ENCODE measurements around the gene AATK. TPM values are rescaled to one million over a fixed set of nuclear protein-coding genes. Genes with fewer than 3 reads are reported as not detected.

AATK gene
- total and polyA plus RNA-seq, 2 of the 13 experiments (the other 11 are each of a cell fraction or from before 2014, with no cell fraction given): 2.9 to 8.4 TPM

GRCh38 chr17:81165246-81166032, 582 bp downstream of the AATK start, which contains the start of gene PVALEF (continued):
- TF ChIP-seq ZBTB40 (IDR thresholded peaks at IDR 0.05) (no peak), ZBTB40 (CRISPR knock-in tag; IDR thresholded peaks at IDR 0.05) (peak; percentile 37; the same call in 1 of the 2 replicates), JUNB (CRISPR knock-in tag; IDR thresholded peaks at IDR 0.05; ENCODE audit: borderline replicate concordance) (no peak), ZSCAN25 (CRISPR knock-in tag; IDR thresholded peaks at IDR 0.05) (peak; percentile 45; the same call in 1 of the 2 replicates), SOX5 (CRISPR knock-in tag; IDR thresholded peaks at IDR 0.05; ENCODE audit: borderline replicate concordance) (peak; percentile 24; the same call in 1 of the 2 replicates), SNAI1 (CRISPR knock-in tag; IDR thresholded peaks at IDR 0.05; ENCODE audit: borderline replicate concordance) (no peak; the same call in 1 of the 2 replicates), ZNF30 (CRISPR knock-in tag; IDR thresholded peaks at IDR 0.05) (peak; percentile 54; the same call in 1 of the 2 replicates), ELK4 (CRISPR knock-in tag; IDR thresholded peaks at IDR 0.05; ENCODE audit: borderline replicate concordance) (no peak), MYC (CRISPR knock-in tag; IDR thresholded peaks at IDR 0.05; ENCODE audit: borderline replicate concordance) (no peak; the same call in 1 of the 2 replicates), ZNF260 (CRISPR knock-in tag; IDR thresholded peaks at IDR 0.05; ENCODE audit: borderline replicate concordance, low read depth) (no peak), NFIB (CRISPR knock-in tag; IDR thresholded peaks at IDR 0.05; ENCODE audit: borderline replicate concordance) (no peak), SNAPC2 (CRISPR knock-in tag; IDR thresholded peaks at IDR 0.05) (0 out of 2 replicates have a peak, but pooled peaks have one; percentile 34), TCF7L2 (IDR thresholded peaks at IDR 0.05; ENCODE audit: low read depth, low read length) (no peak), ZBTB49 (CRISPR knock-in tag; IDR thresholded peaks at IDR 0.05; ENCODE audit: borderline replicate concordance) (no peak), MTF2 (CRISPR knock-in tag; IDR thresholded peaks at IDR 0.05; ENCODE audit: borderline replicate concordance) (peak; percentile 64), NCOA5 (CRISPR knock-in tag; IDR thresholded peaks at IDR 0.05) (no peak)

Measured in HepG2 (cell line).